Bone marrow (tissue), 2 donors: ENCODE data around the gene TCF12.

Experiments
- DNase-seq, 2 donors: peaks; one replicate each; lab custom pipeline; 2025; lab: John Stamatoyannopoulos, UW

TCF12 gene

DNA sequence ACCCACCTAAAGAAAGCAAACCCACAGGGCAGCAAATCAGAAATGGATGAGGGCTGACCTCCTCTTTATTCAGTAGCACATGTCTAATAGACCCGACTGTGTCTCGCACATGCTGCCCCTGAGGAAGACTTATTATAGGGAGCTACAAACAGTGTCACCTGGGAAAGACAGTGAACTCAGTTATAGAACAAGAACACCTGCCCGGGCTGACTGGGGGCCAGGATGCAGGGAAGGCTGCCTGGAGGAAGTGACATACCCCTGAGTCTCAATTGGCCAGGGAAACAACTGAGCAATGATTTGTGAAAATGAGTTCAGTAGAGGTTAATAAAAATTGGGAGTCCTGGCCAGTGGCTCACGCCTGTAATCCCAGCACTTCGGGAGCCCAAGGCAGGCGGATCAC lies 379.2 kb downstream of the TCF12 start:
- no peak for DNase-seq

DNA sequence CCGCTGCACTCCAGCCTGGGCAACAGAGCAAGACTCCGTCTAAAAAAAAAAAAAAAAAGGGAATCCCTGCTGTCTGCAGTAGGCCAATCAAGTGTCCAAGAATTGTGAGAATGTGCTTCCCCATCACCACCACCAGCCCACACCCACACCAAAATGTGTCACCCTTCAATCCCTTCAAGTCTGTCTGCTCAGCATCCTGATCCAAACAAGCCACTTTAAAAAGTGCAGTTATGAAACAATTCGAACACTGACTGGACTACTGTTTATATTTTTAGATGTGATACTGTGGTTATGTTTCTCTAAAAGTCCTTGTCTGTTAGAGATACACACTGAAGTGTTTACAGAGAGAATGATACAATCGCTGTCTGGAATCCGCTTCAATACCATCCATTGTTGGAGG lies 379.8 kb downstream of the TCF12 start:
- no peak for DNase-seq

DNA sequence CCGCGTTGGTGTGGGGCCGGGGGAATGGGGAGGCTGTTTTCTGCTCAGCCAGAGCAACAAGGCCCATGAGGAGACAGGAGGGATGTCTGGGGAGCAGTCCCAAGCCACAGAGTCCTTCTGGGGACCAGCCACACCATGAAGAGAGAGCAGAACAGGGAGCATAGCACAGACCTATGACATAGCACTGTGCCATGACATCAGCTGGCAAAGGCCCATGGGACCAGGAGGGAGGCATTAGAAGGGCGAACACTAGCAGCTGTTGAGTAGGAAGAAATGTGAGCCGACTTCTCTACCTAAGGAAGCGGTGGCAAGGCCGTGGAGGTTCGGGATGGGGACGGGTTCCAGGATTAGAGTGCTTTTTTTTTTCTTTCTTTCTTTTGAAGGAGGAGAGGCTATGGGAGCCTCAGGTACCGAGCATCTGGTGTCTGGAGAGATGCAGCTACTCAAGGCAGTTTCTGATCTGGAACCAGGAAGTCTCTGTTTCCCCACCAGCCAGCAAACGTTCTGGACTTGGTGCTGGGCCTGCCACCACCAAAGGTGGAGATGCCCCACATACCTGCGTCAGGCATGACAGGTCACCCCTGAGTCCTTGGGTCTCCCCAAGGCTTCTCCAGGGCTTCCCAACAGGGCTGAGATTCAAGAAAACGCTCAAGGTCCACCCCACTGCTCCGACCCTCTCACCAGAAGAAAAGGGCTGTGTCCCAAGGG lies 380.6 kb downstream of the TCF12 start:
- DNase-seq, result no peak

DNA sequence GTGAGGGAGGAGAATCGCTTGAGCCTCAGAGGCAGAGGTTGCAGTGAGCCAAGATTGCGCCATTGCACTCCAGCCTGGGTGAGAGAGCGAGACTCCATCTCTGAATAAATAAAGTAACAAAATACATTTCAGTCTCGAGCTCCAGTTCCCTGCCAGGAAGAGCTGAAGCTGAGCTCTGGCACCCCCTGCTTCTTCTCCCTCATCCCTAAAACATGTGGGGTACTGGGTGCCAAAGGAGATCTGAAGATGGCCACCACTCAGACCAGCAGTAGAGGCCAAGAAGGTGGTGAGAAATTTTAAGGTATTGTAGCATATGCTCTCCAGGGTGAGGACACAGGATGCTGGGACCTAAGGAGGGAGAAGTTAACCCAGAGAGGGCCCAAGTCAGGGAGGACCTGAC lies 382.9 kb downstream of the TCF12 start:
- no peak for DNase-seq

DNA sequence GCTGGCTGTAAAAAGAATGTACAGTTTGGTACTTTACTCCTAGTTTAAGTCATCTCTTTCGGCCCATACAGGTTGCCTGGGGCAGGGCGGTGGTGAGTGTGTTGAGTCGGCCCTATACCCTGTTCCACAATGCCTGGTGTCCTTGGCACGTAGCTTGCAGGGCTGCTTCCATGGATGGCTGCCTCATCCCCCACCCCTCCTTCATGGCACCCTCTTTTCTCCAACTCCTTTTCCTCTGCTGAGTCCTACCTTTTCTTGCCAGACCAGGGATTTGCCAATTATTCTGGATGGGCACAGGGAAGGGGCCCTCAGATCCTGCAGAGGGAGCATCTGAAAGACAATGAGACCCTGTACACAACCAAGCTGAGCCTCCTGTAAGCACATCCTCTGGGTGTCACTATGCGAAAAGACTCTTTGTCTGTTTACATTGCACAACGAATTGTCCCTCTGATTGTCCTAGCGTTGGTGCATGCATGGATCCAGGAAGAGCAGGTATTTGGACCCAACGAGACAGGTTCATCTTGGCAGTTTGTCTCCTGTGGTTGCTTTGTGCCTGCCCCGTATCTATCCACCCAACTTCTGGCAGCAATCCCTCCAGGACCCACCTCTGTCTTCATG lies 384.3 kb downstream of the TCF12 start:
- no peak for DNase-seq

DNA sequence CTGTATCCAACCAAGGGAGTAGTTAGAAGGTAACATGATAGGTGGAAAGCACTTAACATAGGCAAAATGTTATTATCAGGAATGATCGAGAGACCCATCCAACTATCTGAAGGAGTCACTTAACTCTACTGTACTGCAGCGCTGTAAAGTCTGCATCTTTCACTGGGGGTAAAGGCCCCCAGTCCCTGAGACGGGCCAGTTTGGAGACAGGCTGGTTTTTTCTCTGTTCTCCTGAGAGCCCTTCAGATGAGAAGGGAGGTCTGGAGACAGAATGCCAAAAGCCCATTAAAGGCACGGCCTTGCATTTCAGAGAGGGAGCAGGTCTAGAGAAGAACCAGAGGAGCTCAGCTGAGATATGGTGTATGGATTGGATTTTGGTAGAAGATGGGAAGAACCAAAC lies 386.6 kb downstream of the TCF12 start:
- DNase-seq, result no peak

DNA sequence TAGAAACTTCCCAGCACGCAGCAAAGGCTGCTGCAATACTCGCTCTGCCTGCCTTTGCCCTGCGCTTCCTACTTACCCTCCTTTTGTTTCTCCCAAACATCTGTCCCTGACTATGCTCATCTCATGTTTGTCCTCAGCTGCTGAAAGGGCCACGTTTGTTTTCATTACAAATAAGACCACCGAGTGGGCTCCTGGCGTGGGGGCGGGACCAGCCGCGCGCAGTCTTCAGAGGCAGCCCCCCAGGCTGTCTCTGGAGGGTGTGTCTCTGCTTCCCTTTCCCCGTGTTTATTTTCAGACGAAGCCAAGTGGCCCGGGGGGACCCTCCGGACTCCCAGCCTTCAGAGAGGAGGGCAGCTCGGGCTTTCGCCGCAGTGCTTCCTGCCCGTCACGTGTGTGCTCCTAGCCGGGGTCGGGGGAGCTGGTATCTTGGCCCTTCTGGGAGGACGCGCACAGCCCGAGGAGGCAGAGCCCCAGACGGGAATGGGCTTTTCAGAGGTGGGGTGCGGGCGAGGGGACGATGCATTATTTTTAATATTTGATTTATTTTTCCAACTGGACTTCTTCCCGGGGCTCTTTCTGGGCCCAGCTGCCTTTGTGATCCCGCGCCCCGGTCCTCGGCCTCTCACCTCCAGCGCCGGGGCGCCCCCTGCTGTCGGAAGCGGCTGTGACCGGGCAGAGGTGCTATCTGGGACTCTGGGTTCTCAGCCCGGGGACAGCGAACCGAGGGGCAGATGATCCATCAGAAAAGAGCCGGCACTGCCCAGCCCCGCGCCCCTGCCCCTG lies 387.9 kb downstream of the TCF12 start:
- peak; percentile 66 to 82 for DNase-seq

DNA sequence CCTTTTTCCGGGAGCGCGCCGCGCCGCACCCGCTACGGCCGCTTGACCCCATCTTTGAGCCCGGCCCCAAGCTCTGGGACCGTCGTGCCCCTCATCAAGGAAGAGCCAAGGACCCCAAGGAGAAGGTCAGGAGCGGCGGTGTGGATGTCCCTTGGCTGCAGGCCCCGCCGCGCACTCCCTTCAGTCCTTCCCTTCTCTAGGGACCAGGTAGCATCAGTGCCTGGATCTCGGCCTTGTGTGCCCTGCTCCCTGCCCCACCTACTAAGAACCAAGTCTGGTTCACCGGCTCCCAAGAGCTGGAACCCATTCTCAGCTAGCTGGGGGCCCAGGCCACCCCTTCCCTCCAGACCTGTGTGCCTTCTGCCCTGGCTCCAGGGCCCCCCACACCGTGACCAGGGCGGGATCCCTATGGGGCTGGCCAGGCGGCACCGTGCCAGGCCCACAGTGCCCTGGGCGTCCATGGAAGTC lies 388.5 kb downstream of the TCF12 start:
- no peak for DNase-seq

DNA sequence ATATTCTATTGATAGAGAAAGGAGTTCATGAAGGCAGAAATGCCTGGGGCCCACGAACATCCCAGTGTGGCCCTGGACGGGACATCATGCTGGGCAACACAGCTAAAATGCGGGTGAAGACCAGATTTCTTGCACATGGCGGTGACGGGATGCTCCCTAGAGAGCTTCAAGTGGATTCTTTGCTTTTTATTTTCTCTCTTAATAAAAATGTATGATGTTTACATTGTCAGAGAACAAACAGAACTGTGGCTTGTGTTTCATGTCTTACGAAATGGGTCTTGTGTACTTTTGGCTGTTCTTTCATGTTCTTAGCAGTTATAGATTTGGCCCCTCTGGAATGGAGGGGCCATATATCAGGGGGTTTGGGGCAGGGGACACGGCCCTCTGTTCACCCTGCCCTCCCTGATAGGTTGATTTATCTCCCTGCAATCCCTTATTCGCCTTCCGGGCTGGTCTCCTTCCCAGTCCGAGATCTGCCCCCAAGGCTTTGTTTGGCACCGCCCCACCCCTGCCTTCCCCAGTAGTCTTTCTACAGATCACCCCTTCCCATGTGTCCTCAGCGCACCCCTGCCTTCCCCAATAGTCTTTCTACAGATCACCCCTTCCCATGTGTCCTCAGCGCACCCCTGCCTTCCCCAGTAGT lies 389.2 kb downstream of the TCF12 start:
- no peak for DNase-seq

DNA sequence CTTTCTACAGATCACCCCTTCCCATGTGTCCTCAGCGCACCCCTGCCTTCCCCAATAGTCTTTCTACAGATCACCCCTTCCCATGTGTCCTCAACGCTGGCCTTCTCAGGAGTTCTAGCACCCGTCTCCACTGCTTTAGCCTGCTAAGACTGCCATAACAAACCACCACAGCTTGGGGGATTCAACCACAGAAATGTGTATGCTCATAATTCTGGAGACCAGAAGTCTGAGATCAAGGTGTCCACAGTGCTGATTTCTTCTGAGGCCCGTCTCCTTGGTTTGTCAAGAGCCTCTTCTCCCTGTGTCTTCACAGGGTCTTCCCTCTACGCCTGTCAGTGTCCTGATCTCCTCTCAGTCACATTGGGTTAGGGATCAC lies 389.7 kb downstream of the TCF12 start:
- DNase-seq, result no peak

DNA sequence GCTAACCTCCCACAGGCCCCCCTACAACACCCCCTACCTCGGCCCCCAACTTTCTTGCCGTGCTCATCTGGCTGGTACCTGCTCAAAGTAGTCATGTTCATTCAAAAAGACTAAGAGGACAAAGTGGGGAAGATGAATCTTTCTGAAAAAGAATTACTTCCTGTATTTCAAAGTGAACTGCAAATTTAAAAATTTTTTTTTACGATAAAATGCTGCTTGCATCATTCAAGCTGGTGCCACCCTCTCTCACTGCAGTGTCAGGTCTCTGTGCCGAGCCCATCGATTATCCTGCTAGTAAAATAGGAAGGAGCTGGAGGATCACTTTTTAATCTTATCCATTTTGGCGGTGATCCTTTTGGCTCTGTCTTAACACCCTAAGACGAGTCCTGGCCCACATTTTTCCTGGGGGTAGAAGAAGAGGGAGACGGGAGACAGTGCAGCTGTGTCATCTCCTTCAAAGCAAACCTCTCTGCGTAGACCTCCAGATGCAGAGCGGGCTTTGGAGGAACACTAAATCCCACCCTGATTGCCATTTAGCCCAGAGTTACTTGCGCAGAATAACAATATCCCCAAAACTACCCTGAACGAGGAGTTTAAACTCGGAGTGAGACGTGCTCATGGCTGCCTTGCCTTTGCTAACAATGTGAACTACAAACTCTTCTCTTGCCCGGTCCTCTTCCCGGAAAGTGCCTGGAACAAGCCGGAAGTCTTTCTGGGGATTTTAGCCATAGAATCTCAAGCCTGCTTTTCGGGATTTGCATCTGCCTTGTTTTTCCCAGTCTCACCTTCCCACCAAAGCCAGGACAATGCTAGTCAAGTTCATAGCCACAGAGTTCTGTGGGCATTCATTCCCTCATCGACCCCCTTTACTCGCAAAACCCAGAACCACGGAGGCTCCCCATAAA lies 391.7 kb downstream of the TCF12 start:
- DNase-seq, result no peak

DNA sequence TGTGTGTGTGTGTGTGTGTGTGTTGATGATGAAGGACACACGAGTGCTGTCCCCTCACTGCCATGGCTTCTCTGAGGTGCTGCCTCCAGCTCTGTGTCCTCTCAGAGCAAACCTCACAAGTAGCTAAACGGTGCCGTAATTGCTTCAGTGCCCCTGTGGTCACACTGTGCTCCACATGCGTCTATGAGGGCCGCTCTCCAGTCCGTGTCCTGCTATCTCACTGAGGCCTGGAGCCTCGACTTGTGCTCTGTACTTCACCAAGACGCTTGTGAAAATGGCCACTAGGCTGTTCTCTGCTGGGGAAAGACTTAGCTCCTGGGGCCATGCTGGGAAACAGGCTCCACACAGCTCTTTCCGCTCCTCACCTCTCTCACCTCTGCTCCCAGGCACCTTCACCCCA lies 392.4 kb downstream of the TCF12 start:
- no peak for DNase-seq

DNA sequence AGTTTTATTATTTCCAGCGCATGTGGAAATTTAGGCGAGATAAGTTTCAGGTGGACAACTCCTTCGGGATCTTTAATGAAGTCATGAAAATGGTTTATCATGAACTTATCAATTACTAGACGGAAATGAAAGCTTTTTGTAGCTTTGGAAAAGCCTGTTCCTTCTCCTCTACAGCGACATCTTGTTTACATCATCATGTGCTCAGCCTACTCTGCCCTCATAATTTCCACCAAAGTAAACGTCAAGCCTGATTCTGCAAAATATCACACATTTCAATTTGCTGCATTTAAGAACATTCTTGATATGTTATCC lies 393.5 kb downstream of the TCF12 start:
- DNase-seq, result no peak

DNA sequence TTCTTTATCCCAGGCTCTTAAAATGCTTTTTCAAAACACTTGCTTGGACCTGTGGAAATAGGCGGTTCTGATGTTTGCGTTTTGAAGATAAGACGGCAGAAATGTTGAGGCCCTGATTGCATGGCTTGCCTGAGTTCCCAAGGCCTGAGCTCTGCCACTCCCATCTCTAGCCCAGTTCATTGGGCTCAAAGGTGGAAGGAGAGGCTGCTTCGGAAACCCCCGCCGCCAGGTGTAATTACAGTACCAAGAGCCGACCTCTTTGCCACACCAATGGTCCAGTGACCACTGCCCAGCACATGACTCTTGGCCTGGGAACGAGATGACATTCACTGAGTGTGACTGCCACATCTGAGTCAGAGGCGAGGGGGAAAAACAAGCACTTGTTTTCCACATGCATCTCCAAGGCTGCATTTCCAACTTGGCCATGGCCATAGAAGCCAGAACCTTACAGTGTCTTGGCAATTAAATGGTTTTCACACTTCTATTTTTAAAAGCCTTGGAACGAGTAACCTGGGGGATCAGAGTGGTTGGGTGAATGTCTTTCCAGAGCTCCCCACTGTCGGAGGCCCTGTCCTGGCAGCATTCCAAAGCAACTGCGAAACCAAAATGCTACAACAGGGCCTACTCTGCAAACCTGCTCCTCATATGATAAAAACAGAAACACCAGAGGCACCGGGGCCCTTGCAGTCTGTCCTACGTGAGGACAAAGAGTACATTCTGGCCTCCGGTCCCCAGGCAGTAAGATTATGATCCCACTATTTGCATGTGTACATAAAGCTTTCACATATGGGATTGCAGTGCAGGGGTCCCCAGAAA lies 394.1 kb downstream of the TCF12 start:
- no peak for DNase-seq

DNA sequence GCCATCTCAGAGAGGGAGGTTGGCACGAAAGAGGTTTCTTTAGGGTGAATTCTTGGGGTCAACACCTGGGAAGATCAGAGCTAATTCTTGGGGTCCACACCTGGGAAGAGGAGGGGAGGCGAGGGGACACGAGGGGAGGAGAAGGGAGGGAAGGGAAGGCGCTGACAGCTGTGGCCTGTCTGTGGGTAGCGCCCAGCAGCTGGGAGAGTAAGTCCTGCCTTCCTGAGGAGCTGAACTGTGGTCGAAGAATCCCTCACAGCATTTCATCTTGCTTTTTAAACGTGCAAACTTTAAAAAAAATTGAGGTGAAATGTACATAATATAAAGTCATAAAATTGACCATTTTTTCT lies 394.7 kb downstream of the TCF12 start:
- no peak for DNase-seq

DNA sequence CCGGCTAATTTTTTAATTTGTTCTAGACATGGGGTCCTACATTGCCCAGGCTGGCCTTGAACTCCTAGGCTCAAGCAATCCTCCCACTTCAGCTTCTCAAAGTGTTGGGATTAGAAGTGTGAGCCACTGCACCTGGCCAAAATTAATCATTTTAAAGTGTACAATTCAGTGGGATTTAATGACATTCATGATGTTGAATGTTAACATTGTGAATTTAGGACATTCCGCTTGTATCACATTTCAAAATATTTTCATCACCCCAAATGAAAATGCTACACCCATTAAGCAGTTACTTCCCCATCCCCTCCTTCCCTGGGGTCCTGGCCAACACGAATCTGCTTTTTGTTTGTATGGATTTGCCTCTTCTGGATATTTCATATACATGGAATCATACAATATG lies 395.8 kb downstream of the TCF12 start:
- DNase-seq, result no peak

DNA sequence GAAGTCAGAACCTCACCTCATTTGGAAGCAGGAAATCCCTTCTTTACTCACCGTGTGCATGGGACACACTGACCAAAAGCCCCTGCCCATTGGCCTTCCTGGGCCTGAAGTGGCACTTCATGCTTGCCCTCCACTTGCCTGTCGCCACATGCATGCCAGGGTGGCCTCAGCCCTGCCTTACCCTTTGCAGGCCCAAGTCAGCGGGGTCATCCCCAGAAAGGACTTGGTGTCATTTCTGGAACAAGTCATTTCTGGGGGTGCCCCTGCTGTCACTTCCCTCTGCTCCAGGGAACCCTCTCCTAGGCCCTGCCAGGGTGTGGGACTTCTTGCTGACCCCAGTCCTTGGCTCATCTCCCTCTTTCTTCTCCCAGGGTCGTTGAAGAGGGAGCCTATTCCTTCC lies 398.0 kb downstream of the TCF12 start:
- no peak for DNase-seq

DNA sequence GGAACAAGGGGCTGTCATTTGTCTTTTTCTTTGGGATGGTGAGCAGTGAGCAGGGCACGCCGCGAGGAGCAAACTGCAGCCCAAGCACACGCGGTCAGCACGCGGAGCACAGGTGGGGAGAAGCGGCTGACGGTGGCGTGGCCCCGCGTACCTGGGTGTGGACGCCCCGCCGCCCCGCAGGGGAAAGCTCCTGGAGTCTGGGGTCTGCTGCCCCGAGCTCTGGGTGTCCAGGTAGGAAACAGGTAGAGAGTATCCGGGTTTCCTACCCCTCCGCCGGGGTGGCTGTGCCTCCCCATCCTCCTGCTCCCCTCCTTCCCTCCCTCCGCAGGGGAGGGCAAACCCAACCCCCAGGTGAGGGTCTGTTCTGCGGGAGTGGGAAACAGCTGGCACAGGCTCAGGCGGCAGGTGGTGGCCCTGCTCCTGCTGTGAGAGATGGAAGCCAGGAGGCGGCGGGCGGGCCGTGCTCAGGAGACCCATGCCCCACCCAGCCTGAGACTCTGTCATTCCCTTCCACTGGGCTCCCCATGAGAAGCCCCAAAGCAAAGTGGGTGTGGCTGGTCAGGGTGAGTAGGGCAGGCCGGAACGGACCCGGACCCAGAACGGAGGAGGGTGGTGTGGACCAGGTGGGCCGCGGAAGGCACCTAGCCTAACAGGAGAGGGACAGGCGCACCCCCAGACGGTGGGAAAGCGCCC lies 400.9 kb downstream of the TCF12 start:
- DNase-seq, result no peak

DNA sequence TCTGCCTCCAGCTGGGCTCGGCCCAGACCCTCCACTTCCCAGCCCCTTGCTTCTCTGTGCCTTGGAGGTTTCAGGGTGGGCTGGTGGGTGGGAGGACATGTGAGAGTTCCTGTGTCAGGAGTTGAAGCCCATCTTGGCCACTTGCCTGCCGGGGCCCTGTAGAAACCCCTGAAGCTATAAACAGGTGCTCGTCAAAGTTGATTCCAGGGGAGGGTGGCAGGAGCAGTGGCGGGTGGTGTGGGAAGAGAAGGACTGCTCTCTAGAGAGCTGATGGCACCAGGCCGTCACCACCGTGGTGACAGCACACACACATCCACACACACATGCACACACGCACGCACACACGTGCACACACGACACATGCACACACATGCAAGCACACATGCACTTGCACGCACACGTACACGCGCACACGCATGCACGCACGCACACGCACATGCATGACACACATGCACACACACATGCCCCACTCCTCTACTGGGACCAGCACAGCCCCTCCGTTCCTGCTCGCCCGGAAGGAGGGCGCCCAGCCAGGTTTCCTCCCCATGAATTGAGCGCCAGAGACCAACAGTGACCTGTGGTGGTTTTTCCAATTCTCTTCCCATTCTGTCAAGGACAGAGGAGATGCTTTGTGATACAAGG lies 401.6 kb downstream of the TCF12 start:
- DNase-seq, result no peak

DNA sequence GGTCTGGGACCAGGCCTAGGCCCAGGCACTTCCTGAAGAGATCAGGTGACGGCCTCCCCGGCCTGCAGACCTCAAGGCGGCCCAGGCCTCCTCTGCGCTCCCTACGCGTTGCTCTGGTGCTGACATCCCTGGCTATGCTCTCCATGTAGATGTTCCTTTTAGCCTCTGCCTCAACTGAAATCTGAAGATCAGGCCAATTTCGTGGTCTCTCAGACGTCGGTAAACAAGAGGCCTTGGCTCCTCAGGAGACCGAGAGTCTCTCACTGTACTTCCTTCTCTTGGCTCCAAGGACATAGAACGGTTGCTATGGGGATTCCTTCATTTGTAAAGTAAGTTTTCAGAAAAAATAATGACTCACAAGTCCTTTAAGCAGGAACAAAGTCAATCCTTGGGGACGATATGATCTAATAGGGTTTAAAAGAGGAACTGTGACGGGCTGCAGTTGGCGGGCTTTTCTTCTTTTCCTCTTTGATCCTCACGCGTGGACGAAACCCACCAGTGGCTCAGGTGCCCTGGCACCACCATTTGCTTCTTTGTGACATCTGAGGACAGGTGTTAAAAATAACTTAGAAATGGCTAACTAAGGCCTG lies 402.3 kb downstream of the TCF12 start:
- no peak for DNase-seq
